ENCODE data around the gene SNAPIN. TPM values are rescaled to one million over a fixed set of nuclear protein-coding genes. Genes with fewer than 3 reads are reported as not detected.

Gene SNAPIN
- total RNA-seq, 1 donor from 2014 or later = 32.8 TPM

GRCh38 chr1:153616144-153616916 is 42.2 kb upstream of the SNAPIN start, which contains the start of gene S100A14:
S100A14 (minus strand) TSS chr1:153616325; CDS start chr1:153615858, 467 bp downstream.
- intact Hi-C loops (cut with micrococcal nuclease) = loop anchor here (2.0 kb wide), 1 partner anchor 84 kb away; no protein-coding TSS in a partner anchor
- Mint-ChIP-seq H3K27ac (no peak within 1 kb of the TSS), H3K4me1 (ENCODE audit: low read depth) (peaks cover 4% of the 10 kb centered on the region), H3K36me3 (ENCODE audit: low read depth) (no peaks in the 10 kb centered on the region), H3K4me3 (ENCODE audit: low read depth) (no peak within 1 kb of the TSS), H3K27me3 (ENCODE audit: low read depth) (no peaks in the 10 kb centered on the region), H3K9me3 (no peaks in the 10 kb centered on the region)
- no peak for DNase-seq (ENCODE audit: low spot score)

- intact Hi-C loops (cut with micrococcal nuclease) = loop anchor here (1.0 to 2.0 kb wide), 3 partner anchors 45 to 106 kb away; no protein-coding TSS in a partner anchor
- H3K9me3 Mint-ChIP-seq = no peaks in the 10 kb centered on the region
- H3K4me3 Mint-ChIP-seq (ENCODE audit: low read depth) = no peak overlapping the region
- no peaks in the 10 kb centered on the region for H3K36me3 Mint-ChIP-seq (ENCODE audit: low read depth)
- no peak overlapping the region for H3K27ac Mint-ChIP-seq
- H3K4me1 Mint-ChIP-seq (ENCODE audit: low read depth) = peaks cover 4% of the 10 kb centered on the region
- no peak for DNase-seq (ENCODE audit: low spot score)
- H3K27me3 Mint-ChIP-seq (ENCODE audit: low read depth) = no peaks in the 10 kb centered on the region
Observed at GRCh38 chr1:153616917-153617311, 41.6 kb upstream of the SNAPIN start.

- Mint-ChIP-seq H3K9me3 (no peaks in the 10 kb centered on the region), H3K4me1 (ENCODE audit: low read depth) (peaks cover 4% of the 10 kb centered on the region), H3K27me3 (ENCODE audit: low read depth) (no peaks in the 10 kb centered on the region), H3K36me3 (ENCODE audit: low read depth) (no peaks in the 10 kb centered on the region), H3K4me3 (ENCODE audit: low read depth) (no peak overlapping the region), H3K27ac (no peak overlapping the region)
- intact Hi-C loops (cut with micrococcal nuclease) = loop anchor here (1.0 to 2.0 kb wide), 3 partner anchors 45 to 106 kb away; no protein-coding TSS in a partner anchor
- peak; percentile 70 for DNase-seq (ENCODE audit: low spot score)
Observed at GRCh38 chr1:153617663-153618062, 40.8 kb upstream of the SNAPIN start.

GRCh38 chr1:153619171-153619570 is 39.3 kb upstream of the SNAPIN start:
- H3K4me3 Mint-ChIP-seq (ENCODE audit: low read depth) = no peak overlapping the region
- no peaks in the 10 kb centered on the region for H3K36me3 Mint-ChIP-seq (ENCODE audit: low read depth)
- no peaks in the 10 kb centered on the region for H3K9me3 Mint-ChIP-seq
- H3K27me3 Mint-ChIP-seq (ENCODE audit: low read depth) = no peaks in the 10 kb centered on the region
- no peak overlapping the region for H3K27ac Mint-ChIP-seq
- intact Hi-C loops (cut with micrococcal nuclease) = no loop called here
- H3K4me1 Mint-ChIP-seq (ENCODE audit: low read depth) = peaks cover 4% of the 10 kb centered on the region
- DNase-seq (ENCODE audit: low spot score) = no peak

GRCh38 chr1:153623101-153623500 is 35.4 kb upstream of the SNAPIN start:
- no peaks in the 10 kb centered on the region for H3K9me3 Mint-ChIP-seq
- no peak overlapping the region for H3K4me3 Mint-ChIP-seq (ENCODE audit: low read depth)
- H3K27me3 Mint-ChIP-seq (ENCODE audit: low read depth) = no peaks in the 10 kb centered on the region

GRCh38 chr1:153624965-153625611 is 33.4 kb upstream of the SNAPIN start:
- intact Hi-C loops (cut with micrococcal nuclease) = no loop called here
- no peak overlapping the region for H3K27ac Mint-ChIP-seq
- H3K27me3 Mint-ChIP-seq (ENCODE audit: low read depth) = no peaks in the 10 kb centered on the region
- no peak for DNase-seq (ENCODE audit: low spot score)
- H3K36me3 Mint-ChIP-seq (ENCODE audit: low read depth) = no peaks in the 10 kb centered on the region
- no peaks in the 10 kb centered on the region for H3K9me3 Mint-ChIP-seq
- no peaks in the 10 kb centered on the region for H3K4me1 Mint-ChIP-seq (ENCODE audit: low read depth)
- H3K4me3 Mint-ChIP-seq (ENCODE audit: low read depth) = no peak overlapping the region

More at GRCh38 chr1:153623101-153623500, 35.4 kb upstream of the SNAPIN start:
- Mint-ChIP-seq H3K36me3 (ENCODE audit: low read depth) (no peaks in the 10 kb centered on the region), H3K4me1 (ENCODE audit: low read depth) (no peaks in the 10 kb centered on the region), H3K27ac (no peak overlapping the region)
- no peak for DNase-seq (ENCODE audit: low spot score)
- intact Hi-C loops (cut with micrococcal nuclease) = no loop called here

- H3K27ac Mint-ChIP-seq = no peak overlapping the region
- no peak overlapping the region for H3K4me3 Mint-ChIP-seq (ENCODE audit: low read depth)
- H3K27me3 Mint-ChIP-seq (ENCODE audit: low read depth) = no peaks in the 10 kb centered on the region
- no peak for DNase-seq (ENCODE audit: low spot score)
- peaks cover 6% of the 10 kb centered on the region for H3K4me1 Mint-ChIP-seq (ENCODE audit: low read depth)
- H3K9me3 Mint-ChIP-seq = no peaks in the 10 kb centered on the region
- intact Hi-C loops (cut with micrococcal nuclease) = no loop called here
- H3K36me3 Mint-ChIP-seq (ENCODE audit: low read depth) = no peaks in the 10 kb centered on the region
Observed at GRCh38 chr1:153626477-153626903, 32.0 kb upstream of the SNAPIN start.

GRCh38 chr1:153626904-153627714 is 31.4 kb upstream of the SNAPIN start, which contains the start of gene S100A13:
S100A13 (minus strand) TSS chr1:153627505; CDS start chr1:153626472, 1,033 bp downstream.
- DNase-seq (ENCODE audit: low spot score) = no peak

GRCh38 chr1:153627715-153628626 is 30.5 kb upstream of the SNAPIN start, which contains the start of gene S100A1:
S100A1 (plus strand) TSS chr1:153628434; CDS start chr1:153630522, 2,088 bp downstream.
- Mint-ChIP-seq H3K27ac (no peak within 1 kb of the TSS), H3K9me3 (no peaks in the 10 kb centered on the region), H3K36me3 (ENCODE audit: low read depth) (peaks cover 3% of the 10 kb centered on the region), H3K27me3 (ENCODE audit: low read depth) (no peaks in the 10 kb centered on the region), H3K4me3 (ENCODE audit: low read depth) (no peak within 1 kb of the TSS), H3K4me1 (ENCODE audit: low read depth) (peaks cover 12% of the 10 kb centered on the region)
- intact Hi-C loops (cut with micrococcal nuclease) = no loop called here
- no peak for DNase-seq (ENCODE audit: low spot score)

More at GRCh38 chr1:153626904-153627714, 31.4 kb upstream of the SNAPIN start, which contains the start of gene S100A13:
- H3K4me1 Mint-ChIP-seq (ENCODE audit: low read depth) = peaks cover 9% of the 10 kb centered on the region
- no peaks in the 10 kb centered on the region for H3K27me3 Mint-ChIP-seq (ENCODE audit: low read depth)
- H3K27ac Mint-ChIP-seq = no peak within 1 kb of the TSS
- no peaks in the 10 kb centered on the region for H3K9me3 Mint-ChIP-seq
- no peak within 1 kb of the TSS for H3K4me3 Mint-ChIP-seq (ENCODE audit: low read depth)
- intact Hi-C loops (cut with micrococcal nuclease) = no loop called here
- H3K36me3 Mint-ChIP-seq (ENCODE audit: low read depth) = no peaks in the 10 kb centered on the region

GRCh38 chr1:153628638-153629342 is 29.7 kb upstream of the SNAPIN start:
- no peak for DNase-seq (ENCODE audit: low spot score)
- no peak overlapping the region for H3K4me3 Mint-ChIP-seq (ENCODE audit: low read depth)
- H3K27me3 Mint-ChIP-seq (ENCODE audit: low read depth) = no peaks in the 10 kb centered on the region
- no peaks in the 10 kb centered on the region for H3K9me3 Mint-ChIP-seq
- intact Hi-C loops (cut with micrococcal nuclease) = no loop called here
- peaks cover 3% of the 10 kb centered on the region for H3K36me3 Mint-ChIP-seq (ENCODE audit: low read depth)
- H3K27ac Mint-ChIP-seq = no peak overlapping the region
- H3K4me1 Mint-ChIP-seq (ENCODE audit: low read depth) = peaks cover 19% of the 10 kb centered on the region

- H3K27ac Mint-ChIP-seq = no peak overlapping the region
Observed at GRCh38 chr1:153629343-153629665, 29.2 kb upstream of the SNAPIN start.

More at GRCh38 chr1:153629343-153629665, 29.2 kb upstream of the SNAPIN start:
- Mint-ChIP-seq H3K4me3 (ENCODE audit: low read depth) (no peak overlapping the region), H3K4me1 (ENCODE audit: low read depth) (peaks cover 19% of the 10 kb centered on the region), H3K9me3 (no peaks in the 10 kb centered on the region), H3K27me3 (ENCODE audit: low read depth) (no peaks in the 10 kb centered on the region), H3K36me3 (ENCODE audit: low read depth) (peaks cover 8% of the 10 kb centered on the region)
- no peak for DNase-seq (ENCODE audit: low spot score)
- intact Hi-C loops (cut with micrococcal nuclease) = no loop called here
